Activated CD8-positive, alpha-beta memory T cell treated with anti-CD3 and anti-CD28 coated beads, Interleukin-2, amount 50 U/mL, for 1 hour (primary cell): Measurements from ENCODE around the gene ADGRF4.

Experiments used
- DNase-seq: peaks from one replicate; pipeline ENCODE4 v3.0.0-alpha.2; 2020; ENCODE audit errors: extremely low read depth

The ADGRF4 gene

GRCh38 chr6:47681201-47681990 is 17.0 kb upstream of the ADGRF4 start:
- no peak for DNase-seq

- no peak for DNase-seq
These were observed 12.0 kb upstream of the ADGRF4 start for GRCh38 chr6:47686411-47686810.

GRCh38 chr6:47687432-47687831 is 10.9 kb upstream of the ADGRF4 start:
- no peak for DNase-seq

GRCh38 chr6:47690214-47690613 is 8.2 kb upstream of the ADGRF4 start:
- no peak for DNase-seq

- DNase-seq, result no peak
These were observed 7.6 kb upstream of the ADGRF4 start for GRCh38 chr6:47690791-47691190.

- no peak for DNase-seq
These were observed 455 bp upstream of the ADGRF4 start for GRCh38 chr6:47697925-47698324.

- DNase-seq, result no peak
These were observed 1.7 kb downstream of the ADGRF4 start for GRCh38 chr6:47700053-47700452.

- DNase-seq, result no peak
These were observed 2.2 kb downstream of the ADGRF4 start for GRCh38 chr6:47700596-47700995.

GRCh38 chr6:47701363-47701762 is 3.0 kb downstream of the ADGRF4 start:
- DNase-seq, result no peak

- DNase-seq, result no peak
These were observed 10.8 kb downstream of the ADGRF4 start for GRCh38 chr6:47709160-47709559.

- no peak for DNase-seq
These were observed 11.9 kb downstream of the ADGRF4 start for GRCh38 chr6:47710295-47710694.

GRCh38 chr6:47713200-47713599 is 14.8 kb downstream of the ADGRF4 start:
- DNase-seq, result no peak

- DNase-seq, result no peak
These were observed 16.4 kb downstream of the ADGRF4 start for GRCh38 chr6:47714802-47715201.

GRCh38 chr6:47715782-47716181 is 17.4 kb downstream of the ADGRF4 start:
- DNase-seq, result no peak

- no peak for DNase-seq
These were observed 17.8 kb downstream of the ADGRF4 start for GRCh38 chr6:47716207-47716606.

GRCh38 chr6:47718571-47718970 is 20.2 kb downstream of the ADGRF4 start:
- no peak for DNase-seq

- no peak for DNase-seq
These were observed 22.8 kb downstream of the ADGRF4 start for GRCh38 chr6:47721189-47721588.

- no peak for DNase-seq
These were observed 23.8 kb downstream of the ADGRF4 start for GRCh38 chr6:47722194-47722593.

- DNase-seq, result no peak
These were observed 25.9 kb downstream of the ADGRF4 start for GRCh38 chr6:47724300-47724699.

GRCh38 chr6:47727391-47727790 is 29.0 kb downstream of the ADGRF4 start:
- no peak for DNase-seq

GRCh38 chr6:47729019-47729418 is 30.6 kb downstream of the ADGRF4 start:
- no peak for DNase-seq

GRCh38 chr6:47729457-47729856 is 31.1 kb downstream of the ADGRF4 start:
- no peak for DNase-seq

GRCh38 chr6:47733879-47734558 is 35.6 kb downstream of the ADGRF4 start:
- DNase-seq, result no peak
